ENCODE results near the gene MTHFD1L. TPM values are rescaled to one million over a fixed set of nuclear protein-coding genes. Genes with fewer than 3 reads are reported as not detected.
A peak's percentile ranks its signal among the peaks of the same experiment; 100 is the strongest.
"Not testable (repeated sequence)": the region's sequence is repeated elsewhere in the genome, so short reads cannot be mapped to it uniquely, and the experiment has no call there.

The MTHFD1L gene
- total RNA-seq, 4 donors from 2014 or later: 2.4 to 19.2 (median 8.0) TPM

DNA sequence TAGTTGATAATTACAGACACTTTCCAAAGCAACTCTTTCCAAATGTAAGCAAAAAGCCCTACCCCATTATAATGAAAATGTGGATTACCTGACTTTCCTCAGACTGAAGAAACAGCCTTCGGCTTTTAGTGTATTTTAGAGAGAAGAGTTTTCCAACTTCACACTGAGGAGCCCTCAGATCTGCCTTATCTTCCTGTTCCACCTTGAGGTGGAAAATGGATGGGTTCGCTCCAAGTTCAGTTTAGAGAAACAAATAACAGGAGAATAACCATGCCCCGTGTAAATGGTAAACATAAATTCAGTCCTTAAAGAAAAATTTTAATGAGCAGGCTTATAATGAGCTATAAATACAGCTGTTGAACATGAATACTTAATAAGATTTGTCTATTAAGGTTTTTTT, 21.1 kb upstream of the MTHFD1L start:
- Histone ChIP-seq H3K27me3 (no peaks in the 10 kb centered on the region), H3K36me3 (peaks cover 0 to 41% (median 0%) of the 10 kb centered on the region in 3 donors), H3K27ac (no peak overlapping the region), H3K4me3 (no peak overlapping the region), H3K4me1 (no peaks in the 10 kb centered on the region), H3K9me3 (no peaks in the 10 kb centered on the region)
- 81 to 87% methylated on average over 3 of the region's 3 CpGs for WGBS, 2 donors
- DNase-seq: no peak
- intact Hi-C loops (cut with DNase I): no loop called here
- no peak for TF ChIP-seq POLR2A (IDR thresholded peaks at IDR 0.05)
- TF ChIP-seq, protein P1, sequence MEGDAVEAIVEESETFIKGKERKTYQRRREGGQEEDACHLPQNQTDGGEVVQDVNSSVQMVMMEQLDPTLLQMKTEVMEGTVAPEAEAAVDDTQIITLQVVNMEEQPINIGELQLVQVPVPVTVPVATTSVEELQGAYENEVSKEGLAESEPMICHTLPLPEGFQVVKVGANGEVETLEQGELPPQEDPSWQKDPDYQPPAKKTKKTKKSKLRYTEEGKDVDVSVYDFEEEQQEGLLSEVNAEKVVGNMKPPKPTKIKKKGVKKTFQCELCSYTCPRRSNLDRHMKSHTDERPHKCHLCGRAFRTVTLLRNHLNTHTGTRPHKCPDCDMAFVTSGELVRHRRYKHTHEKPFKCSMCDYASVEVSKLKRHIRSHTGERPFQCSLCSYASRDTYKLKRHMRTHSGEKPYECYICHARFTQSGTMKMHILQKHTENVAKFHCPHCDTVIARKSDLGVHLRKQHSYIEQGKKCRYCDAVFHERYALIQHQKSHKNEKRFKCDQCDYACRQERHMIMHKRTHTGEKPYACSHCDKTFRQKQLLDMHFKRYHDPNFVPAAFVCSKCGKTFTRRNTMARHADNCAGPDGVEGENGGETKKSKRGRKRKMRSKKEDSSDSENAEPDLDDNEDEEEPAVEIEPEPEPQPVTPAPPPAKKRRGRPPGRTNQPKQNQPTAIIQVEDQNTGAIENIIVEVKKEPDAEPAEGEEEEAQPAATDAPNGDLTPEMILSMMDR (IDR thresholded peaks at IDR 0.05): no peak

DNA sequence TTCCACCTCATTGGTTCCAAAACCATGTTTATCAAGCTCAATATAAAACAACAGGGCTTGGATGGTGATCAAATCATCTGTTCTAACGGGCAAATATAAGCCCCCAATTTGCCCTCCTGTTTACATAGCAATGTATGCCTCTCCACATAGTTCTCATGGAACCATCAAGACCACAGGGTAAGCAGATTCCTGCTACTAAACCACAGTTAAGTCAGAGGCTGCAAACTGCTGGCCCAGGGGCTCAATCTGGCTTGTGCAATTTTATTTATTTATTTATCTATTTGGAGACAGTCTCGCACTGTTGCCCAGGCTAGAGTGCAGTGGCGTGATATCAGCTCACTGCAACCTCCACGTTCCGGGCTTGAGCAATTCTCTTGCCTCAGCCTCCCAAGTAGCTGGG, 18.9 kb upstream of the MTHFD1L start:
- intact Hi-C loops (cut with DNase I): no loop called here
- no peaks in the 10 kb centered on the region for H3K9me3 ChIP-seq
- H3K4me3 ChIP-seq: no peak overlapping the region
- H3K36me3 ChIP-seq: peaks cover 0 to 18% (median 0%) of the 10 kb centered on the region in 3 donors
- WGBS, 2 donors: 92 to 93% methylated on average over 3 to 5 of the region's 5 CpGs
- no peak for TF ChIP-seq POLR2A (IDR thresholded peaks at IDR 0.05)
- TF ChIP-seq, protein P1 (IDR thresholded peaks at IDR 0.05): no peak
- no peaks in the 10 kb centered on the region for H3K4me1 ChIP-seq
- H3K27me3 ChIP-seq: no peaks in the 10 kb centered on the region
- no peak for DNase-seq
- no peak overlapping the region for H3K27ac ChIP-seq

DNA sequence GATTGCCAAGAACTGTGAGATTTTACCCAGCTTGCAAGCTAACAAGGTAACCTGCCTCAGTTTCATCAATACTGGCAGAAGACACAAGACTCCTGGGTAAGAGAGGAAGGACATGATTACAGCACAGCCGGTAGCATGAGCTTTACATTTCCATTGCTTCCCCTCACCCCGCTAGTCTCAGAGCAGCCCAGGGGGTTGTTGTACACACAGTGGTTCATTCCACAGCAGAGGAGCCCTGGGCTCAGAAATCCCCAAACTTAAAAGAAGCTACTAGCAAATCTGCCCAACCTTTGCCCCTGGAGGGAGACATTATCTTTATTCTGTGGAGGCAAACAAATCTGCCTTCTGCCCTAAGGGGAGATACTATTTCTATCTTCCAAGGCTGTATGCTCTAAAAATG, 17.1 kb upstream of the MTHFD1L start:
- WGBS, 2 donors: 60% methylated on average over 1 to 2 of the region's 2 CpGs
- Histone ChIP-seq H3K36me3 (peaks cover 0 to 5% (median 0%) of the 10 kb centered on the region in 3 donors), H3K27me3 (no peaks in the 10 kb centered on the region), H3K4me1 (no peaks in the 10 kb centered on the region), H3K9me3 (no peaks in the 10 kb centered on the region), H3K4me3 (no peak overlapping the region), H3K27ac (no peak overlapping the region)
- TF ChIP-seq POLR2A (IDR thresholded peaks at IDR 0.05): no peak
- TF ChIP-seq, protein P1 (IDR thresholded peaks at IDR 0.05): no peak
- intact Hi-C loops (cut with DNase I): no loop called here
- DNase-seq: no peak

DNA sequence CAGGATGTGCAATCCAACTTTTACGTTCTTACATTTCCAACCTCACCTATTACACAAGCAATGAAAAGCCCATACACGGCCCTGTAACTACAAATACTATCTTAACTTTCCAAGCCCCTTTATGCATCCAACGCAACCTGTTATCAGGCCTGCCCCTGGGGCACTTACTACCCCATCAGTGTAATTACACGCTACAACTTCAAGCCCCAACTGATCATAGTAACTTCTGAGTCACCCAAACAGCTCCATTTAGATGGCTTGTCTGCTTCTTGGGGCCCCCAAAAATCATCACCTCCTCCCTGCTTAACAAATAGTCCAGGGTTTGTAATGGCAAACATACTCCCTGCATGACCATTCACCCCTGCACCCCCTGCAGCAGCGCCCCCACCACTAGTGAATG, 11.1 kb upstream of the MTHFD1L start:
- 55 to 60% methylated on average over 5 of the region's 5 CpGs for WGBS, 2 donors
- peaks cover 9 to 30% (median 27%) of the 10 kb centered on the region in 3 donors for H3K4me1 ChIP-seq
- not testable (repeated sequence) for DNase-seq

DNA sequence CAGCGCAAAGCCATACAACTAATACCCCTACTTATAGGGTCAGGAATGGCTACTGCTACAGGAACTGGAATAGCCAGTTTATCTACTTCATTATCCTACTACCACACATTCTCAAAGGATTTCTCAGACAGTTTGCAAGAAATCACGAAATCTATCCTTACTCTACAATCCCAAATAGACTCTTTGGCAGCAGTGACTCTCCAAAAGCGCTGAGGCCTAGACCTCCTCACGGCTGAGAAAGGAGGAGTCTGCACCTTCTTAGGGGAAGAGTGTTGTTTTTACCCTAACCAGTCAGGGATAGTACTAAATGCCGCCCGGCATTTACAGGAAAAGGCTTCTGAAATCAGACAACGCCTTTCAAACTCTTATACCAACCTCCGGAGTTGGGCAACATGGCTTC, 10.3 kb upstream of the MTHFD1L start:
- 81 to 88% methylated on average over 8 of the region's 8 CpGs for WGBS, 2 donors
- H3K4me1 ChIP-seq: peaks cover 9 to 30% (median 27%) of the 10 kb centered on the region in 3 donors
- H3K4me3 ChIP-seq; H3K9me3 ChIP-seq; H3K27me3 ChIP-seq; H3K36me3 ChIP-seq; H3K27ac ChIP-seq; DNase-seq; intact Hi-C loops (cut with DNase I): not testable (repeated sequence)

More for the DNA sequence above, 11.1 kb upstream of the MTHFD1L start:
- intact Hi-C loops (cut with DNase I); H3K36me3 ChIP-seq; H3K9me3 ChIP-seq; H3K4me3 ChIP-seq; H3K27me3 ChIP-seq; H3K27ac ChIP-seq: not testable (repeated sequence)

DNA sequence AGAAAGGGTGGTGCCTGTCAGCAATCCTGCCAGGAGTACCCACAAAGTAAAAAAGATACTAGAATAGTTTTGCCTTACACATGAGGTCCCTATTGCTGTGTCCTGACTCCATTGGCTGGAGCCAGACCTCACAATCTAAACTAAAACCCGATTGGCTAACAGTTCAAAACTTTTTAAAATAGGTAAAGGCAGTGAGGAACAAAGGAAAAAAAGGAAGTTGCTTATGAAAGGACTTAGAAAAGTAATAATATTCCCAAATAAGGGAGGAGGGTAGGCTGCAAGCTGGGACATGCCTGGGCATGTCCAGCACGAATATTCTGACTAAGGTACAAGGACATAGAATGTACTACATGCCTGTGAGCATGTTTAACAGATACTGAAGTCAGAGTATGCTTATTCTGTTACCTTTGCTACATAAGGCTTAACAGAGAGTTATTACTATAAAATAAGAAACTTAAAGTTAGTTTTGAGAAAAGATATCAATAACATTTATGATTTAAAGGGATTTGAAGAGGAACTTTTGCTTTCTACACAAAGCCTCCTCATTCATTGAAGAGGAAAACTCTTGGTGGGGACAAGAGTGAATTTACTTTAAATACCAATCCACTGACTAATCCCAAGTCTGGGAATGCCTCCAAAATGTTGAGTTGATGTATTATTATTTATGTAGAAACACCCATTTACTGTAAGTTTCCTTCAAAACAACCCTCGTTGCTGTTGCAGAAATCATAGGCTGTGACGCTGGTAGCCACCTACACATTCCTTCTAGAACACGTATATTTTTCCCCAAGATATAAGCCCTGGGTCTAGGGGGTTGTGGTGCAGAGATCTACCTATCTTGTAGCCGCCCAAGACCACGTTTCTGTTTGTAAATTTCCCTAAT, 8.2 kb upstream of the MTHFD1L start:
- 16 to 28% methylated on average over 7 of the region's 7 CpGs for WGBS, 2 donors
- H3K27me3 ChIP-seq: no peaks in the 10 kb centered on the region
- peak overlapping the region; percentile 19 to 64 (median 54) for H3K27ac ChIP-seq
- intact Hi-C loops (cut with DNase I): no loop called here
- H3K4me3 ChIP-seq: no peak overlapping the region
- H3K36me3 ChIP-seq: no peaks in the 10 kb centered on the region
- no peaks in the 10 kb centered on the region for H3K9me3 ChIP-seq
- DNase-seq: no peak
- no peak for TF ChIP-seq POLR2A (IDR thresholded peaks at IDR 0.05)
- TF ChIP-seq, protein P1 (IDR thresholded peaks at IDR 0.05): no peak
- H3K4me1 ChIP-seq: peaks cover 9 to 30% (median 27%) of the 10 kb centered on the region in 3 donors
